Left ventricle myocardium inferior (tissue), 1 donor: ENCODE measurements around the gene WDFY1. TPM values are rescaled to one million over a fixed set of nuclear protein-coding genes. Genes with fewer than 3 reads are reported as not detected.

Source experiments
- DNase-seq: peaks from one replicate; pipeline ENCODE4 v3.0.0-alpha.2; 2020
- H3K27ac ChIP-seq: fragments of 200-600 bp; replicated peaks from 2 replicates; pipeline ENCODE4 v1.8.0; 2021
- H3K27me3 ChIP-seq: fragments of 200-600 bp; 2 replicates; pipeline ENCODE4 v1.8.0; 2021; ENCODE audit warnings: low read depth
- H3K36me3 ChIP-seq: fragments of 200-600 bp; 2 replicates; pipeline ENCODE4 v1.8.0; 2021
- H3K4me1 ChIP-seq: fragments of 200-600 bp; 2 replicates; pipeline ENCODE4 v1.8.0; 2021
- H3K4me3 ChIP-seq: fragments of 200-600 bp; 2 replicates; pipeline ENCODE4 v1.8.0; 2021; ENCODE audit warnings: mild to moderate bottlenecking, moderate library complexity
- H3K9me3 ChIP-seq: fragments of 200-600 bp; replicated peaks from 2 replicates; pipeline ENCODE4 v1.8.0; 2021
- intact Hi-C: fragments of 100-400 bp; cut with micrococcal nuclease; formaldehyde crosslinking; loops from one replicate; pipeline ENCODE4 v1.11.0; 2022
- total RNA-seq: library from RNA; stranded (reverse); fragmentation: NEBNext Ultra II Directional; extraction: Animal tissue kit (Norgen Biotek cat#: 25700); gene quantifications from one replicate; pipeline ENCODE4 v1.2.1, GENCODE V29; 2021
- TF ChIP-seq, protein P1 (sequence below): fragments of 200-600 bp; IDR thresholded peaks from 2 replicates; pipeline ENCODE4 v1.8.0; 2021; ENCODE audit warnings: antibody characterized with exemption, mild to moderate bottlenecking, borderline replicate concordance
- donor health status: DM: no; HTN: yes; CAD: no; lungs with severe emphysema.

WDFY1 gene
- total RNA-seq, 1 donor from 2014 or later, result 12.6 TPM

DNA sequence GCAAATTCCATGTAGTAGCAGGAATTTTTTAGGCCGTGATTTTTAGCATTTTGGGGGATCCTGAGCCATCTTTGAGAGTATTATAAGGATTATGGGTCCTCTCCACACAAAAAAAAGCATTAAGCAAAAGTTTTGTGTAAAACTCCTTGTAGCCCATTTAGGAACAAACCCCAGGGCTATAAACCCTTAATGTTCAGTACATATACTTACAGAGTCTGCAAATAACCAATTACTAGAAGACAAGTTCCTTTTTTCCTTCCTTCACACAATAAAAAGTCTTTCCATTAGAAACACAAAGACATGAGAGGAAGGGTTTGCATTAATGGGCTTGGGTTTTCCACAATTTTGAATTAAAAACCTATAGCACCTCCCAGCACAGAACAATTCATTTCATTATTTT, 44.6 kb downstream of the WDFY1 start:
- H3K4me3 ChIP-seq, result no peak overlapping the region

DNA sequence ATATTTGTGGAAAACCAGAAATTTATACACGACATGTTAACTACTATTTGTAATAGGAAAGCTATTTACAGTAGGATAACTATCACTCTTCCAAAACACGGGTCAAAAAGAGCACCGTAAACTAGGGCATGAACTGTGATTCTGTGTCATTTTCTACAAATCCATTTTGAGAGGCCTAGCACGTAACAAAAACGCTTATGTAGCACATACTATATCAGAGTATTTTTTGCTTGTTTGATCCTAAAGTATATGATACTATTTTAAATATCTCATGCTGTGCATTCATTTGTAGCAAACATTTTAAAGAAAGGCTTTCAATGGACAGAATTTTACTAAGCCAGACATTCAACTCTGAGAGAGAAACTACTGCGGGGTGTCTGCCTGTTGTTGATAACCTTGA, 45.1 kb downstream of the WDFY1 start:
- H3K36me3 ChIP-seq, result peaks cover 74% of the 10 kb centered on the region

More for the DNA sequence above, 44.6 kb downstream of the WDFY1 start:
- TF ChIP-seq, protein P1, sequence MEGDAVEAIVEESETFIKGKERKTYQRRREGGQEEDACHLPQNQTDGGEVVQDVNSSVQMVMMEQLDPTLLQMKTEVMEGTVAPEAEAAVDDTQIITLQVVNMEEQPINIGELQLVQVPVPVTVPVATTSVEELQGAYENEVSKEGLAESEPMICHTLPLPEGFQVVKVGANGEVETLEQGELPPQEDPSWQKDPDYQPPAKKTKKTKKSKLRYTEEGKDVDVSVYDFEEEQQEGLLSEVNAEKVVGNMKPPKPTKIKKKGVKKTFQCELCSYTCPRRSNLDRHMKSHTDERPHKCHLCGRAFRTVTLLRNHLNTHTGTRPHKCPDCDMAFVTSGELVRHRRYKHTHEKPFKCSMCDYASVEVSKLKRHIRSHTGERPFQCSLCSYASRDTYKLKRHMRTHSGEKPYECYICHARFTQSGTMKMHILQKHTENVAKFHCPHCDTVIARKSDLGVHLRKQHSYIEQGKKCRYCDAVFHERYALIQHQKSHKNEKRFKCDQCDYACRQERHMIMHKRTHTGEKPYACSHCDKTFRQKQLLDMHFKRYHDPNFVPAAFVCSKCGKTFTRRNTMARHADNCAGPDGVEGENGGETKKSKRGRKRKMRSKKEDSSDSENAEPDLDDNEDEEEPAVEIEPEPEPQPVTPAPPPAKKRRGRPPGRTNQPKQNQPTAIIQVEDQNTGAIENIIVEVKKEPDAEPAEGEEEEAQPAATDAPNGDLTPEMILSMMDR, result no peak
- H3K36me3 ChIP-seq, result peaks cover 70% of the 10 kb centered on the region
- no peaks in the 10 kb centered on the region for H3K27me3 ChIP-seq
- H3K4me1 ChIP-seq, result no peaks in the 10 kb centered on the region
- intact Hi-C loops, result no loop called here
- no peak overlapping the region for H3K27ac ChIP-seq
- no peaks in the 10 kb centered on the region for H3K9me3 ChIP-seq
- no peak for DNase-seq

DNA sequence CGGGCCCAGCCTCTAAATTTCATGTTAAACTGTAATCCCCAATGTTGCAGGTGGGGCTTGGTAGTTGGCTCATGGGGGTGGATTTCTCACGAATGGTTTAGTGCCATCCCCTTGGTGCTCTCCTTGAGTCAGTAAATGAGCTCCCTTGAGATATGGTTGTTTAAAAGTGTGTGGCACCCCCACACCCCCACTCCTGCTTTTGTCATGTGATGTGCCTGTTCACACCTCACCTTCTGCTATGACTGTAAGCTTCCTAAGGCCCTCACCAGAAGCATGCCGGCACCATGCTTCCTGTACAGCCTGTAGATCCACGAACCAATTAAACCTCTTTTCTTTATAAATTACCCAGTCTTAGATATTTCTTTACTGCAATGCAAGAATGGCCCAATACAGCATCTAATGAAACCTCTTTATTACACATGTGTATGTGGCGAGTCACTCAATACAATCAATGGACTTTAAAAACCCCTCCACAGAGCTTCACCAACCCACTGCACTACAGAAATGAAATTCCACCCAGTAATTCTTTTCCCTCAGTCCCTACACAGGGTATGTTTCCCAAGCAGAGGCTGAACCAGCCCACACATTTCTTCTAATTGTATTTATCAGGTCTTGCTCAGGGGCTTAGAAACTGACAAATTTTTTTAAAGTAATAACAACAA, 47.3 kb downstream of the WDFY1 start:
- no peak for DNase-seq
- no peaks in the 10 kb centered on the region for H3K4me1 ChIP-seq
- intact Hi-C loops, result no loop called here
- H3K4me3 ChIP-seq, result no peak overlapping the region
- no peak overlapping the region for H3K27ac ChIP-seq
- H3K9me3 ChIP-seq, result no peaks in the 10 kb centered on the region
- TF ChIP-seq, protein P1, result no peak
- no peaks in the 10 kb centered on the region for H3K27me3 ChIP-seq
- peaks cover 86% of the 10 kb centered on the region for H3K36me3 ChIP-seq

More for the DNA sequence above, 45.1 kb downstream of the WDFY1 start:
- TF ChIP-seq, protein P1, result no peak
- H3K27ac ChIP-seq, result no peak overlapping the region
- no peaks in the 10 kb centered on the region for H3K27me3 ChIP-seq
- intact Hi-C loops, result no loop called here
- no peaks in the 10 kb centered on the region for H3K4me1 ChIP-seq
- no peak for DNase-seq
- H3K9me3 ChIP-seq, result no peaks in the 10 kb centered on the region
- no peak overlapping the region for H3K4me3 ChIP-seq

DNA sequence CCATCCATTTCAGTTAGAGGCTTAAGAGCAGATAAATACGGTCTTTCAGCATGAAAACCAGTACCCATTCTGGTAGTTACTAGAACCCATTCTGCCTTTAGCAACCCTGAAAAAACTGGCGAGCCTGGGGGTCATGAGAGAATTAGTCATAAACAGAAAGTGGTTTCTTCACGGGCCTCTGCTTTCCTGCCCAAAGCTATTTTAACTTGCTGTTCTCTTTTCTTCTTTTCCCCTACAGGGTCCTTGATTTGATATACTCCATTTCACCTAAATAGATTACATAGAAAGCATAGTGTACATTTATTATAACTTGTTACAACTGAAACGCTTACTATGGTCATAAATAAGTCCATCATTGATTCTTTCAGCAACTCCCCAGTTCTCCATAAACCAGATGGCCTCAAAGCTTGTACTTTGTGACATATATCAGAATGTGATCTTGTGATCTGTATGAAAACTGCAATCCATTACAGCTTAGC, 48.3 kb downstream of the WDFY1 start:
- TF ChIP-seq, protein P1, result no peak
- no peak overlapping the region for H3K27ac ChIP-seq
- intact Hi-C loops, result no loop called here

DNA sequence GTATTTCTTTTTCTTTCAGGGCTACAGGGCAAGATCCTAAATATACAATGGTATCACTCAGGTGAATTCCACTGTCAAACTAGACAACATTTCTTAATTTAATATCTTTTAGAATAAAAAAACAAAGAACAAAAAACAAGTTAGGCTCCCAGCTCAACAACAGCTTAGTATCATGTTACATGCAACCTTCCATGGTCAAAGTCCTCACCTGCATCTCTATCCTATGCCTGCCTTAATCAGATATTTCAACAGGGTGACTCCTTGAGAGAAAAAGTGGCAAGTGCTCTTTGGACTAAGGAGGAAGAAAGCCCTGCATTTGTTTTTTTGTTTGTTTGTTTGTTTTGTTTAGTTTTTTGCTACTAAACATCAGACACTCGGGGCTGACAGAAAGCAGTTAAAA, 50.2 kb downstream of the WDFY1 start:
- Histone ChIP-seq H3K27me3 (no peaks in the 10 kb centered on the region), H3K4me1 (no peaks in the 10 kb centered on the region), H3K4me3 (no peak overlapping the region), H3K36me3 (peaks cover 81% of the 10 kb centered on the region), H3K27ac (no peak overlapping the region), H3K9me3 (no peaks in the 10 kb centered on the region)
- intact Hi-C loops, result no loop called here
- DNase-seq, result no peak
- TF ChIP-seq, protein P1, result no peak

More for the DNA sequence above, 48.3 kb downstream of the WDFY1 start:
- Histone ChIP-seq H3K4me1 (no peaks in the 10 kb centered on the region), H3K9me3 (no peaks in the 10 kb centered on the region), H3K27me3 (no peaks in the 10 kb centered on the region), H3K4me3 (no peak overlapping the region), H3K36me3 (peaks cover 92% of the 10 kb centered on the region)
- DNase-seq, result no peak
